Neural crest cell (in vitro differentiated cells): Measurements from ENCODE around the gene HOXB2. TPM values are rescaled to one million over a fixed set of nuclear protein-coding genes. Genes with fewer than 3 reads are reported as not detected.

Experiments
- DNase-seq: peaks from one replicate; pipeline ENCODE4 v3.0.0; 2021; ENCODE audit warnings: low read depth, mixed read lengths, low spot score
- H3K27ac Mint-ChIP-seq: one replicate; pipeline ENCODE4 v1.8.0; 2021; ENCODE audit warnings: mild to moderate bottlenecking, mixed read lengths; ENCODE audit not compliant: unreplicated experiment
- H3K27me3 Mint-ChIP-seq: 2 replicates; pipeline ENCODE4 v1.8.0; 2021; ENCODE audit warnings: low read depth, mild to moderate bottlenecking, mixed read lengths
- H3K36me3 Mint-ChIP-seq: 2 replicates; pipeline ENCODE4 v1.8.0; 2021; ENCODE audit warnings: low read depth, mild to moderate bottlenecking, mixed read lengths
- H3K4me1 Mint-ChIP-seq: 2 replicates; pipeline ENCODE4 v1.8.0; 2021; ENCODE audit warnings: mixed read lengths
- H3K4me3 Mint-ChIP-seq: one replicate; pipeline ENCODE4 v1.8.0; 2021; ENCODE audit warnings: mild to moderate bottlenecking, mixed read lengths
- H3K9me3 Mint-ChIP-seq: 2 replicates; pipeline ENCODE4 v1.8.0; 2021; ENCODE audit warnings: mixed read lengths
- total RNA-seq: library from RNA; stranded (reverse); gene quantifications from 2 replicates; pipeline ENCODE4 v1.2.1, GENCODE V29; 2021
- TF ChIP-seq, protein P1 (sequence below): fragments of 200-600 bp; sonication (generic); conservative IDR thresholded peaks from 2 replicates; pipeline ENCODE4 v1.5.0; 2021; ENCODE audit warnings: antibody characterized with exemption, mild to moderate bottlenecking

HOXB2 gene
- total RNA-seq, 1 donor from 2014 or later, result 60.0 TPM

DNA sequence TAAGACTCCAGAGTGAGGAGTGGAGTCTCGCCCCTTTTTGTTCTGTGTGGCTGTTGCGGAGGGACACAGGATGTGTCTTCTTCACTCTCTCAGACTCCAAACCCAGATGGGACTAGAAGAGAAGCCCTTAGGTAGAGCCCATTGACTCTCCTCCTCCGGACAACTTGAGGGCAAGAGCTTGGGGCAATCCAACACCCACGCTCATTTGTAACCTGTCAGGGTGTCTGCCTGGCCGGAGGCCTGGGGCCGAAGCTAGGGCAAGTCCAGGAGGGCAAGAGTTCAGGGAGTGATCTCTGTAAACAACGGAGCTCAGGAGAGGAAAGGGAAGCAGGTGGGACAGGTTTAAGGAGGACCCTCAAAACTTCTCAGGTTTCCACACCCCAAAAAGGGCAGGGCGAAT is 12.6 kb downstream of the HOXB2 start:
- DNase-seq, result no peak
- Mint-ChIP-seq H3K4me1 (peaks cover 40% of the 10 kb centered on the region), H3K4me3 (no peak overlapping the region), H3K27me3 (peaks cover 73% of the 10 kb centered on the region), H3K9me3 (no peaks in the 10 kb centered on the region), H3K27ac (no peak overlapping the region), H3K36me3 (peaks cover 1% of the 10 kb centered on the region)
- TF ChIP-seq, protein P1, sequence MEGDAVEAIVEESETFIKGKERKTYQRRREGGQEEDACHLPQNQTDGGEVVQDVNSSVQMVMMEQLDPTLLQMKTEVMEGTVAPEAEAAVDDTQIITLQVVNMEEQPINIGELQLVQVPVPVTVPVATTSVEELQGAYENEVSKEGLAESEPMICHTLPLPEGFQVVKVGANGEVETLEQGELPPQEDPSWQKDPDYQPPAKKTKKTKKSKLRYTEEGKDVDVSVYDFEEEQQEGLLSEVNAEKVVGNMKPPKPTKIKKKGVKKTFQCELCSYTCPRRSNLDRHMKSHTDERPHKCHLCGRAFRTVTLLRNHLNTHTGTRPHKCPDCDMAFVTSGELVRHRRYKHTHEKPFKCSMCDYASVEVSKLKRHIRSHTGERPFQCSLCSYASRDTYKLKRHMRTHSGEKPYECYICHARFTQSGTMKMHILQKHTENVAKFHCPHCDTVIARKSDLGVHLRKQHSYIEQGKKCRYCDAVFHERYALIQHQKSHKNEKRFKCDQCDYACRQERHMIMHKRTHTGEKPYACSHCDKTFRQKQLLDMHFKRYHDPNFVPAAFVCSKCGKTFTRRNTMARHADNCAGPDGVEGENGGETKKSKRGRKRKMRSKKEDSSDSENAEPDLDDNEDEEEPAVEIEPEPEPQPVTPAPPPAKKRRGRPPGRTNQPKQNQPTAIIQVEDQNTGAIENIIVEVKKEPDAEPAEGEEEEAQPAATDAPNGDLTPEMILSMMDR, result no peak

DNA sequence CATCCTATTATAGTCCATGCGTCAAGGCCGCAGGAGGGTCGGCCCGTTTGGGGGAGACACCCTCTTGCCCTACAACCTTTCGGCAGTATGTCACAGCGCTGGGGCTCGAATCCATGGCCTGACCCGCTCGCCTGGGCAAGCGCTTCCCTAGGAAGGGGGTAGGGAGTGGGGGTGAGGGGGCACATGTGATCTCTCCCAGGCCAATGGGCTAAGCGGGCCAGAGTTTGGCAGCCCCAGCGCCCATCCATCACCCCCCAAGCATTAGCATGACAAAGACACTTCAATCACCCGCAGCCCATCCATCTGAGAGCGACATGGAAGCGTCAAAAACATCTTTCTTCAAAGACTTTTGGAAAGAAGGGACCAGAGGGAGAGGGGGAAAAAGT is 14.0 kb downstream of the HOXB2 start, which contains the start of gene HOXB1:
Gene HOXB1 (minus strand): TSS at position 125 of the 386 bp plus-strand sequence. CDS start 107 bp downstream, at position 18.
- Mint-ChIP-seq H3K27ac (no peak within 1 kb of the TSS), H3K36me3 (no peaks in the 10 kb centered on the region)

GRCh38 chr17:48530208-48530886 is 14.6 kb downstream of the HOXB2 start:
- Mint-ChIP-seq H3K36me3 (no peaks in the 10 kb centered on the region), H3K4me1 (peaks cover 48% of the 10 kb centered on the region), H3K9me3 (no peaks in the 10 kb centered on the region), H3K27ac (no peak overlapping the region), H3K4me3 (peak overlapping the region; percentile 50), H3K27me3 (peaks cover 87% of the 10 kb centered on the region)
- DNase-seq, result no peak
- TF ChIP-seq, protein P1, result no peak

More for the DNA sequence above, 14.0 kb downstream of the HOXB2 start, which contains the start of gene HOXB1:
- H3K27me3 Mint-ChIP-seq, result peaks cover 82% of the 10 kb centered on the region
- H3K4me3 Mint-ChIP-seq, result peak within 1 kb of the TSS; percentile 50
- peaks cover 46% of the 10 kb centered on the region for H3K4me1 Mint-ChIP-seq
- TF ChIP-seq, protein P1, result no peak
- no peak for DNase-seq
- H3K9me3 Mint-ChIP-seq, result no peaks in the 10 kb centered on the region

DNA sequence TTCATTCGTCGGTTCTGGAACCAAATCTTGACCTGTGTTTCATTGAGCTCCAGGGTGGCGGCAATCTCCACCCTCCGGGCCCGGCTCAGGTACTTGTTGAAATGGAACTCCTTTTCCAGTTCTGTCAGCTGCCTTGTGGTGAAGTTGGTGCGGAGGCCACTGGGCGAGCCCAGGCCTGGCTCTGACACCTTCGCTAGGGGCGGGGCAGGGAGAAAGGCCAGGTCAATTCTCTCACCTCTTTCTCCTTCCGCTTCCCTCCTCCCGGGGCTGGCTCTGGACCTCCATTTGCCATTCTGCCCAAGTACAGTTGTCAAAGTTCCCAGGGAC is 15.3 kb downstream of the HOXB2 start:
- Mint-ChIP-seq H3K36me3 (no peaks in the 10 kb centered on the region), H3K9me3 (no peaks in the 10 kb centered on the region), H3K4me3 (no peak overlapping the region), H3K4me1 (peaks cover 52% of the 10 kb centered on the region), H3K27me3 (peaks cover 92% of the 10 kb centered on the region), H3K27ac (no peak overlapping the region)
- TF ChIP-seq, protein P1, result no peak
- DNase-seq, result no peak

DNA sequence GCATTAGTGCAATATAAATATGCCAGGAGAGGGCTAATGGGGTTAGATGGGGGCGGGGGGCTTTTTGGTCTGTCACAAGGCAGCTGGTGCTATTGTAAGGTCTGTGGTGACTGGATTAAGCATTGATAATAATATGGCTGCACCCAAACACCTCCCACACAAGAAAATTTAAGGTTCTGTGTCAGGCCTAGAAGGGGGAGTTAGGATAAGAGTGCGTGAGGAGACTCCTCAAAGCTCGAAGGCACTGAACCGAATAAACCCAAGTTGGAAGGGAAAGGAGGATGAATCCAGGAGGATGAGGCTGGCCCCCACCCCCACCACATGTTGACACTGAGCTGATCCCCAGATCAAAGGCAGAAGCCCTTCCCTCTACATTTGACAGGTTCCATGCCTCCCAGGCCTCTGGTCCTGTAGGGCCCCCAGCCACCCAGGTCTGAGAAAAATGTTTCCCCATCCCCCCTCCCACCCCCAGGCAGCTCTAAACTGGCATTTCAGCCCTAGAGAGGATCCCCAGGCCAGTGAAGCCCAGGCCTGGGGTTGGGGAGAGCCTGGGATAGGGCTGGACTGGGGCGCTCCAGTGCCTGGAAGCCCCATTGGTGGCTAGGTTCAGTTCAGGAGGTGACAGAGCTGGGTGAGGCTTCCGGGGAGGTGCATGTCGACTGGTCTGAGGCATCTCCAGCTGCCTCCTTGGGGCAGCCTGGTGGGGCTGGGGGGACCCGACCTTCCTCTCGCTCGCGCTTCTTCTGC is 15.8 kb downstream of the HOXB2 start:
- peaks cover 93% of the 10 kb centered on the region for H3K27me3 Mint-ChIP-seq
- peaks cover 52% of the 10 kb centered on the region for H3K4me1 Mint-ChIP-seq
- no peaks in the 10 kb centered on the region for H3K36me3 Mint-ChIP-seq
- H3K27ac Mint-ChIP-seq, result no peak overlapping the region
- no peaks in the 10 kb centered on the region for H3K9me3 Mint-ChIP-seq
- TF ChIP-seq, protein P1, result no peak
- no peak for DNase-seq
- H3K4me3 Mint-ChIP-seq, result peak overlapping the region; percentile 51
